PC-9 (cell line): Measurements from ENCODE around the gene CD1C. TPM values are rescaled to one million over a fixed set of nuclear protein-coding genes. Genes with fewer than 3 reads are reported as not detected.

Experiments used
- BruUV-seq: library from RNA; stranded (reverse); fragments of 400-500 nt; replicated peaks from 2 replicates; lab custom pipeline; 2021; lab: Mats Ljungman, UMichigan
- CTCF ChIA-PET: fragments of 300-600 bp; sonication (Branson Sonifier 250); formaldehyde crosslinking; loops from one replicate; lab custom pipeline; 2022; ENCODE audit warnings: antibody characterized with exemption; lab: Charles Lee
- POLR2A ChIA-PET: fragments of 300-600 bp; sonication (Branson Sonifier 250); formaldehyde crosslinking; loops from one replicate; lab custom pipeline; 2022; ENCODE audit warnings: antibody characterized with exemption; ENCODE audit not compliant: unreplicated experiment; lab: Charles Lee
- DNase-seq, 2 experiments: peaks; one replicate each; pipeline versions ENCODE4 v3.0.0 to v3.0.0-alpha.2; 2015 to 2022; ENCODE audit warnings: mixed read lengths in 1 of 2
- H2AFZ ChIP-seq: fragments of 200-600 bp; sonication (generic); 2 replicates; pipeline ENCODE4 v1.8.1; 2017; ENCODE audit warnings: antibody characterized with exemption
- H3F3A ChIP-seq: fragments of 200-600 bp; sonication (generic); 2 replicates; pipeline ENCODE4 v1.8.1; 2017; ENCODE audit warnings: antibody characterized with exemption, mild to moderate bottlenecking, low read depth; ENCODE audit not compliant: insufficient read depth
- H3K27ac ChIP-seq: fragments of 200-600 bp; sonication (generic); 2 replicates; pipeline ENCODE4 v1.6.1; 2016; ENCODE audit warnings: mixed run types
- H3K27me3 ChIP-seq: fragments of 200-600 bp; sonication (generic); 2 replicates; pipeline ENCODE4 v1.6.1; 2016; ENCODE audit warnings: low read depth, mixed run types; ENCODE audit not compliant: insufficient read depth
- H3K36me3 ChIP-seq: fragments of 200-600 bp; sonication (generic); 2 replicates; pipeline ENCODE4 v1.6.1; 2016; ENCODE audit warnings: low read depth, mixed run types
- H3K4me1 ChIP-seq: fragments of 200-600 bp; sonication (generic); replicated peaks from 2 replicates; pipeline ENCODE4 v1.6.1; 2016; ENCODE audit warnings: mixed run types; ENCODE audit not compliant: insufficient read depth
- H3K4me2 ChIP-seq: fragments of 200-600 bp; sonication (generic); 2 replicates; pipeline ENCODE4 v1.6.1; 2017; ENCODE audit warnings: mixed run types
- H3K4me3 ChIP-seq: fragments of 200-600 bp; sonication (generic); 2 replicates; pipeline ENCODE4 v1.6.1; 2016; ENCODE audit warnings: mixed run types
- H3K79me2 ChIP-seq: fragments of 200-600 bp; sonication (generic); 2 replicates; pipeline ENCODE4 v1.6.1; 2017; ENCODE audit warnings: low read depth, mixed run types
- H3K9me2 ChIP-seq: fragments of 200-600 bp; sonication (generic); 2 replicates; pipeline ENCODE4 v1.8.1; 2017; ENCODE audit warnings: mild to moderate bottlenecking; ENCODE audit not compliant: insufficient read depth
- H3K9me3 ChIP-seq: fragments of 200-600 bp; sonication (generic); 2 replicates; pipeline ENCODE4 v1.8.1; 2016; ENCODE audit warnings: low read depth; ENCODE audit not compliant: insufficient read depth
- H4K20me1 ChIP-seq: fragments of 200-600 bp; sonication (generic); 2 replicates; pipeline ENCODE4 v1.8.1; 2017; ENCODE audit not compliant: insufficient read depth
- CTCF ChIP-seq: fragments of 200-600 bp; sonication (generic); conservative IDR thresholded peaks from 2 replicates; pipeline ENCODE4 v1.6.1; 2017; ENCODE audit warnings: mixed run types, antibody characterized with exemption, mild to moderate bottlenecking, moderate library complexity
- EZH2 ChIP-seq: fragments of 200-600 bp; sonication (generic); IDR thresholded peaks from 2 replicates; pipeline ENCODE4 v1.8.0; 2017; ENCODE audit warnings: antibody characterized with exemption, low read depth
- intact Hi-C: fragments of 100-400 bp; cut with micrococcal nuclease; formaldehyde crosslinking; loops from one replicate; pipeline ENCODE4 v1.10.0; 2022; ENCODE audit not compliant: unreplicated experiment
- total RNA-seq: library from RNA; stranded (reverse); gene quantifications from 2 replicates; pipeline ENCODE4 v1.2.3, GENCODE V29; 2021

CD1C gene
- total RNA-seq, 1 experiment from 2014 or later = not detected

DNA sequence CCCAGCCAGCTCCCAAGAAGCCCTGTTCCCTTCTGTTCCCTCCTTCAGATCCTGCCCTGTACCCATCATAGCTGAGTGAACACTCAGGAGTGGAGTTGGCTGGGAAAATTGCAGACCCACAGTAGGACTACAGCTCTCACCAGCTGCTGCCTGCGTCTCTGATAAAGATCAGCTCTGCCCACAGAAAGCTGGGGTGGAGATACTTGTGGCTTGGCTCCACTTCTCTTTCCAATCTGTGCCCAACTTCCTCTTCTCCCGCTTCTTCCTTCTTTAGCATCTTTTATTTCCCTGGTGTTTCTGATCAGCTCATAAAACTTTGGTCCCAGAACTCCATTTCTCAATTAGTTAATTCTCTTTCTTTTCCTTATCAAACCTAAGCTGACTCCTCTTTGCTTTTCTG, 41.0 kb upstream of the CD1C start:
- Histone ChIP-seq H3K36me3 (no peaks in the 10 kb centered on the region), H3K4me2 (no peak overlapping the region), H3K27me3 (peaks cover 11% of the 10 kb centered on the region; the same call in 1 of the 2 replicates), H3K4me1 (no peaks in the 10 kb centered on the region), H3K9me2 (no peaks in the 10 kb centered on the region), H4K20me1 (no peaks in the 10 kb centered on the region), H3K9me3 (no peaks in the 10 kb centered on the region), H3K4me3 (no peak overlapping the region), H3F3A (no peaks in the 10 kb centered on the region), H3K79me2 (no peaks in the 10 kb centered on the region), H3K27ac (no peak overlapping the region), H2AFZ (no peak overlapping the region)
- BruUV-seq = no TSS peak
- no peak for TF ChIP-seq EZH2
- no peak for TF ChIP-seq CTCF
- intact Hi-C loops = no loop called here
- ChIA-PET CTCF (no interaction called here), POLR2A (no interaction called here)
- no peak for DNase-seq

DNA sequence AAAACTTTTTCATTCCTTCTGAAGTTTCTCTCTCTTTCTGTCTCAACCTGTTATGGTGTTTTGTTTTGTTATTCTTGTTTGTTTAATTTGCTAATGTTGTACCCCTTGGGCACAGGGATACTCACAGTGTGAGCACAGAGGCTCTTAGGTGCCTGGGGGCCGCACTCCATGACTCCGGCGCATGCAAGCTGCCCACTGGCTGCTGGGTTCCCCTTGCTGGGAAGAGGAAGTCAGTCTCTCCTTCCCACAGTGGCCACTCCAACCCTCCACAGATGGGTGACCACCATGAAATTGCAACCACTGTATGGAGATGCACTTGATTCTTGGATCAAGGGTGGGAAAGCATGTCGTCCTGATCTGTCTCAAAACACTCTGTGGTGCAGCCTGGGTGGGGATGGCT, 40.1 kb upstream of the CD1C start:
- ChIA-PET CTCF (no interaction called here), POLR2A (no interaction called here)
- no peak overlapping the region for H3K27ac ChIP-seq
- no peak for DNase-seq
- no peak overlapping the region for H3K4me2 ChIP-seq
- H3K27me3 ChIP-seq = peaks cover 11% of the 10 kb centered on the region; the same call in 1 of the 2 replicates
- no peaks in the 10 kb centered on the region for H4K20me1 ChIP-seq
- H3K9me2 ChIP-seq = no peaks in the 10 kb centered on the region
- no peaks in the 10 kb centered on the region for H3K4me1 ChIP-seq
- no peaks in the 10 kb centered on the region for H3K36me3 ChIP-seq
- H3K9me3 ChIP-seq = no peaks in the 10 kb centered on the region
- H3F3A ChIP-seq = no peaks in the 10 kb centered on the region
- H3K4me3 ChIP-seq = no peak overlapping the region
- H3K79me2 ChIP-seq = no peaks in the 10 kb centered on the region
- H2AFZ ChIP-seq = no peak overlapping the region
- no TSS peak for BruUV-seq
- intact Hi-C loops = no loop called here
- no peak for TF ChIP-seq EZH2
- TF ChIP-seq CTCF = no peak

DNA sequence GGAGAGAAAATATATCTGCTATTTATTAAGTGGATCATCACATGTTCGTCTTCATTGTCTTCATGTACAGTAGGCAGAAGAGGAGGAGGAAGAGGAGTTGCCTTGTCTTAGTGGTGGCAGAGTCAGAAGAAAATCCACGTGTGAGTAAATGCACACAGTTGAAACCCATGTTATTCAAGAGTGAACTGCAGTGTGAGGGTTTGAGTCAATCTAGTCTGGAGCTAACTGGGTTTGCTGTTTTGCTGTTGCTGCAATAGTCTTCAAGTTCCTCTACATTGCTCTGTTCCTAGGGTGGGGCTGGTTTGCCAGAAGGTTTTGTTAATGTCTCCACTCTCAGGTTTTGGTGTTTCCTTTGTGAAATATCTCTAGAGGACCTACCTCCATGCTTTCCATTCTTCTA, 38.6 kb upstream of the CD1C start:
- no peaks in the 10 kb centered on the region for H3F3A ChIP-seq
- H3K79me2 ChIP-seq = no peaks in the 10 kb centered on the region
- POLR2A ChIA-PET = no interaction called here
- no peak for DNase-seq
- H4K20me1 ChIP-seq = no peaks in the 10 kb centered on the region
- H3K27me3 ChIP-seq = peaks cover 11% of the 10 kb centered on the region; the same call in 1 of the 2 replicates
- H3K4me3 ChIP-seq = no peak overlapping the region
- H3K4me1 ChIP-seq = no peaks in the 10 kb centered on the region
- no peaks in the 10 kb centered on the region for H3K9me2 ChIP-seq
- no peak overlapping the region for H3K27ac ChIP-seq
- intact Hi-C loops = no loop called here
- TF ChIP-seq CTCF (no peak), EZH2 (no peak)
- H3K4me2 ChIP-seq = no peak overlapping the region
- no TSS peak for BruUV-seq
- CTCF ChIA-PET = no interaction called here
- no peaks in the 10 kb centered on the region for H3K9me3 ChIP-seq
- no peak overlapping the region for H2AFZ ChIP-seq
- no peaks in the 10 kb centered on the region for H3K36me3 ChIP-seq
